ENCODE measurements around the gene GDPD3. TPM values are rescaled to one million over a fixed set of nuclear protein-coding genes. Genes with fewer than 3 reads are reported as not detected.

Gene GDPD3
- total and polyA plus RNA-seq, 9 of the 15 experiments (the other 6 are each of a cell fraction or from before 2014, with no cell fraction given) = 0.47 to 3.9 (median 1.1) TPM

DNA sequence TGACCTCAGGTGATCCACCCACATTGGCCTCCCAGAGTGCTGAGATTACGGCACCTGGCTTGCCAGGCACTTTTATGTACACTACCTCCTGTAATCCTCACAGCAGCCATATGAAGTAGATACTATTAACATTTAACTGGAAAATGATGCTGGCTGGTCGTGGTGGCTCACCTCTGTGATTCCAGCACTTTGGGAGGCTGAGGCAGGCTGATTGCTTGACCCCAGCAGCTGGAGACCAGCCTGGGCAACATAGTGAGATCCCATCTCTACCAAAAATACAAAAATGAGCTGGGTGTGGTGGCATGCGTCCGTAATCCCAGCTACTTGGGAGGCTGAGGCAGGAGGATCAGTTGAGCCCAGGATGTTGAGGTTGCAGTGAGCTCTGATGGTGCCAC lies 11.6 kb upstream of the GDPD3 start:
- TF ChIP-seq NFATC3 (IDR thresholded peaks at IDR 0.05) = no peak
- TF ChIP-seq, protein P1, sequence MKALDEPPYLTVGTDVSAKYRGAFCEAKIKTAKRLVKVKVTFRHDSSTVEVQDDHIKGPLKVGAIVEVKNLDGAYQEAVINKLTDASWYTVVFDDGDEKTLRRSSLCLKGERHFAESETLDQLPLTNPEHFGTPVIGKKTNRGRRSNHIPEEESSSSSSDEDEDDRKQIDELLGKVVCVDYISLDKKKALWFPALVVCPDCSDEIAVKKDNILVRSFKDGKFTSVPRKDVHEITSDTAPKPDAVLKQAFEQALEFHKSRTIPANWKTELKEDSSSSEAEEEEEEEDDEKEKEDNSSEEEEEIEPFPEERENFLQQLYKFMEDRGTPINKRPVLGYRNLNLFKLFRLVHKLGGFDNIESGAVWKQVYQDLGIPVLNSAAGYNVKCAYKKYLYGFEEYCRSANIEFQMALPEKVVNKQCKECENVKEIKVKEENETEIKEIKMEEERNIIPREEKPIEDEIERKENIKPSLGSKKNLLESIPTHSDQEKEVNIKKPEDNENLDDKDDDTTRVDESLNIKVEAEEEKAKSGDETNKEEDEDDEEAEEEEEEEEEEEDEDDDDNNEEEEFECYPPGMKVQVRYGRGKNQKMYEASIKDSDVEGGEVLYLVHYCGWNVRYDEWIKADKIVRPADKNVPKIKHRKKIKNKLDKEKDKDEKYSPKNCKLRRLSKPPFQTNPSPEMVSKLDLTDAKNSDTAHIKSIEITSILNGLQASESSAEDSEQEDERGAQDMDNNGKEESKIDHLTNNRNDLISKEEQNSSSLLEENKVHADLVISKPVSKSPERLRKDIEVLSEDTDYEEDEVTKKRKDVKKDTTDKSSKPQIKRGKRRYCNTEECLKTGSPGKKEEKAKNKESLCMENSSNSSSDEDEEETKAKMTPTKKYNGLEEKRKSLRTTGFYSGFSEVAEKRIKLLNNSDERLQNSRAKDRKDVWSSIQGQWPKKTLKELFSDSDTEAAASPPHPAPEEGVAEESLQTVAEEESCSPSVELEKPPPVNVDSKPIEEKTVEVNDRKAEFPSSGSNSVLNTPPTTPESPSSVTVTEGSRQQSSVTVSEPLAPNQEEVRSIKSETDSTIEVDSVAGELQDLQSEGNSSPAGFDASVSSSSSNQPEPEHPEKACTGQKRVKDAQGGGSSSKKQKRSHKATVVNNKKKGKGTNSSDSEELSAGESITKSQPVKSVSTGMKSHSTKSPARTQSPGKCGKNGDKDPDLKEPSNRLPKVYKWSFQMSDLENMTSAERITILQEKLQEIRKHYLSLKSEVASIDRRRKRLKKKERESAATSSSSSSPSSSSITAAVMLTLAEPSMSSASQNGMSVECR (CRISPR knock-in tag; IDR thresholded peaks at IDR 0.05) = no peak
- TF ChIP-seq ZNF121 (CRISPR knock-in tag; conservative IDR thresholded peaks at IDR 0.05) = peak; percentile 49; the same call in 1 of the 2 replicates
- TF ChIP-seq NFE2 (IDR thresholded peaks at IDR 0.05; ENCODE audit: low read depth) = no peak
- intact Hi-C loops (cut with micrococcal nuclease) (no loop called here), in situ Hi-C loops (cut with MboI) (loop anchor here (25.0 kb wide), 1 partner anchor 663 kb away; the partner anchor contains the start of genes BOLA2, SLX1B and SULT1A4)
- H2AFZ ChIP-seq (ENCODE audit: low read depth, low read length) = no peak overlapping the region
- CTCF ChIA-PET (ENCODE audit: low intra/inter-chr PET ratio) = no interaction called here
- DNase-seq (ENCODE audit: extremely low read depth in 1 of 4, low spot score in 3 of 4) (no peak), ATAC-seq (no peak), FAIRE-seq (no peak)
- no peaks in the 10 kb centered on the region for H4K20me1 ChIP-seq (replicated peaks; ENCODE audit: control insufficient read depth, insufficient read depth, low read length)
- no peaks in the 10 kb centered on the region for H3K9me3 ChIP-seq (replicated peaks; ENCODE audit: control insufficient read depth, insufficient read depth, low read depth, low read length)
- H3K4me3 ChIP-seq = no peak overlapping the region
- H3K9ac ChIP-seq (ENCODE audit: insufficient read depth in 1 of 2, low read depth in 2 of 2, low read length in 2 of 2) = no peak overlapping the region
- H3K9me1 ChIP-seq (ENCODE audit: control insufficient read depth, insufficient read depth, low read length) = no peaks in the 10 kb centered on the region
- no peaks in the 10 kb centered on the region for H3K27me3 ChIP-seq (ENCODE audit: control insufficient read depth in 2 of 2, insufficient read depth in 2 of 2, low read length in 2 of 2)
- BruUV-seq (replicated peaks) = no TSS peak
- H3K27ac ChIP-seq (ENCODE audit: extremely low read depth, low read depth, low read length) = no peak overlapping the region
- peaks cover 3% of the 10 kb centered on the region; the same call in 1 of the 3 replicates for H3K79me2 ChIP-seq (ENCODE audit: control insufficient read depth, insufficient read depth, low read length)
- H3K36me3 ChIP-seq (ENCODE audit: control insufficient read depth, insufficient read depth, low read length) = no peaks in the 10 kb centered on the region
- POLR2A ChIA-PET = no interaction called here
- H3K4me1 ChIP-seq (replicated peaks in 1 of 2; ENCODE audit: control insufficient read depth in 2 of 2, insufficient read depth in 2 of 2, low read length in 2 of 2) = peaks cover 0 to 23% of the 10 kb centered on the region in 2 experiments; a peak in 4 of 5 replicates
- WGBS (ENCODE audit: insufficient coverage, low coverage, missing lambda C conversion rate) = 61% methylated on average over 4 of the region's 4 CpGs
- no peak overlapping the region for H3K4me2 ChIP-seq (ENCODE audit: insufficient read depth, low read length)

Measured in K562 (cell line).